HG03521 (cell line): ENCODE results near the gene RBMS1.

Experiments used
- ATAC-seq: cut with Tn5 transposase; IDR thresholded peaks from one replicate; pipeline ENCODE4 v1.9.1; 2021; ENCODE audit warnings: mild to moderate bottlenecking, moderate library complexity; ENCODE audit not compliant: unreplicated experiment

Gene RBMS1

DNA sequence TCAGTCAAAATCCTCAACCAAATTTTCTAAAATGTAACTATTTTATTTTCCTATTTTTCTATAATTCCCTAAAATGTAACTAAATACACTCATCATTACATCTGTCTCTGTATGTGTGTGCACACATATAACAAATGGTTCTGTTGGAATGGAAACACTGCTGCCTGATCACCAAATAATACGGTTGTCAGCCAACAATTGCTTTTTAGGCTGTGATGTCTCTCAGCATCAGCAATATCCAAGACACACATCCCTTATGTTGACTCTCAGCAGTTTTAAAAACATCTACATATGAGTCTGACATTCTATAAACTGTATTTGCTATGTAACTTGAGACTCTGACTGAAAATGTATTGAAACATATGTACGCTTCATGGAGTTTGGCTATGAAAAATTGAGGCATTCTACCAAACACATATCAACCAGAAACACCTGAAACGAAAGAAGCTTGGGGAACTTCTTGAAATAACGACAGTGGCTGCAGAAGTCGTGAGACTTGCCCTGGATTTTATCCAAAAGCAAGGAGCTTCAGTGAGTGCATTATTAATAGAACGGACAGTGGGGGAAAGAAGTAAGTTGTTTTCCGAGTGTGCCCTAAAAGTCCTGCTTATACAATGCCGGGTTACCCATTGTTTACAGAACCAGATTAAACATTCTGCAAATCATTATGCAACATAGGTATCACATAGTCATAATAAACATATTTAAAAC, 183.3 kb downstream of the RBMS1 start:
- ATAC-seq: no peak

DNA sequence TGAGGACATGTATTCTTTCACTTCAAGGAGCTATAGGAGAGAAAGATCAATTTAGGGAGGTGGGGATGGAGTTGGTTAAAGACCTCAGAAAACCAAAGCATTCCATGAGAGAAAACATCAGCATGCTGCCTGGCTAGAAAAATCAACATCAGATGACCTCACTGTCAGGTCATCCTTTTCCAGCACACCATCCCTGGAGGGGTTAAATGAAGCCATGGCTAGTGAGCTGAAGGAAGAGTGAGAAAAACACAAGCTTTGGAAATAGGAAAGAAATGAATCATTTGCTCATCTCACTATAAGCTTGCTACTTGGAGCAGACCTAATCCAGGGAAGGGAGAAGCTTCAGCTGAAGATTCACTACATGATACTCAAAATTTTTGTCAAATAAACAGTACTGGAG, 184.0 kb downstream of the RBMS1 start:
- ATAC-seq: no peak

DNA sequence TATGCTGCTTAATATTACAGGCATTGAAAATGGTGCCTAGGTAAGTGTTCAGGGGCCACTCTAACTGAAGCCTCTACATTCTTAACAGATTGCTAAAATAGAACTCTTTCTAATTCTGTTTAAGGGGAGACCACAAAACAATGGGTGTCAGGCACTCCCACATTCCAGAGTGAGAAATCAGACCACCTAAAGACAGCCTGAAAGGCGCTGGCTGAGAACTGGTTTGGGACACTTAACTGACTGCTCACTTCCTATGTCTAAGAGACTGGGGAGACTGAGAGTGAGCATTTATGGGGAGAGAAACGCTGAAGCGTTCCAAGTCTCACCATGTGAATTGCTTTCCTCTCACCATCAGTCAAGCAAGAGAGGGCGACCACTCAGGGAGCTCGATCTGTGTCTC, 184.7 kb downstream of the RBMS1 start:
- ATAC-seq: no peak

DNA sequence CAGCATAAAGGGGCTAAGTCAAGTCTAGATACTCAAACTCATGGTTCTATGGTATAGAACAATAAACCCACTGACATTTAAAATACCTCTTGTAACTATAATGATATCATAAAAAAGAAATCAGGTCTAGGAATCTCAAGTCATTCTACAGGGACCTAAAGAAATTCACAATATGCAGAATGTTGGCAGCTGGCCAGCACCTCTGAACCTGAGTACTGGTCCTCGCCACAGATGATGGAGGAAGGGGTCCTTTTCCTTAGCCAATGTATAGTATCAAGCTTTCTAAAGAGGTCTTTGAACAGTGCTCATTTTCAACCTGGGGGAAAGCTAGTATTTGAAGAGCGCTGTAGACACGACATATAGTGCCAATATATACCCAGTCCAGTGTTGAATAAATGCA, 185.1 kb downstream of the RBMS1 start:
- ATAC-seq: no peak

DNA sequence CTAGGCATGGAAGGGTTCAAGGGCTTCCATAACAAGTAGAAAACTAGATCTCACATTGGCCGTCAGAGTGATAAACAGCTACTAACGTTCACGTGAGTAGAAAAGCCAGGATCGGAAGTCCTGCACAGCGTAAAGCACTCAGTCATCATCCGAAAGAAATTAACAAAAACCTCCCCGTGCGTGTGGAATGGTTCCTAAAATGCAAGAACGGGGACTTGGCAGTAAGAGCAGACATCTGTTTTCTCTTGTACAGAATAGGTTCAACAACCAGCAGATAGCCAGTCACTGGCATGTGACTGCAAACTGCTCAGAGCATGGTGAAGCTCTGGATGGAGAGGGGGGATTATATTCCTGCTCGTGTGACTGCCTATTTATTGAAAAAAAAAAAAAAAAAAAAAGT, 186.6 kb downstream of the RBMS1 start:
- ATAC-seq: no peak

DNA sequence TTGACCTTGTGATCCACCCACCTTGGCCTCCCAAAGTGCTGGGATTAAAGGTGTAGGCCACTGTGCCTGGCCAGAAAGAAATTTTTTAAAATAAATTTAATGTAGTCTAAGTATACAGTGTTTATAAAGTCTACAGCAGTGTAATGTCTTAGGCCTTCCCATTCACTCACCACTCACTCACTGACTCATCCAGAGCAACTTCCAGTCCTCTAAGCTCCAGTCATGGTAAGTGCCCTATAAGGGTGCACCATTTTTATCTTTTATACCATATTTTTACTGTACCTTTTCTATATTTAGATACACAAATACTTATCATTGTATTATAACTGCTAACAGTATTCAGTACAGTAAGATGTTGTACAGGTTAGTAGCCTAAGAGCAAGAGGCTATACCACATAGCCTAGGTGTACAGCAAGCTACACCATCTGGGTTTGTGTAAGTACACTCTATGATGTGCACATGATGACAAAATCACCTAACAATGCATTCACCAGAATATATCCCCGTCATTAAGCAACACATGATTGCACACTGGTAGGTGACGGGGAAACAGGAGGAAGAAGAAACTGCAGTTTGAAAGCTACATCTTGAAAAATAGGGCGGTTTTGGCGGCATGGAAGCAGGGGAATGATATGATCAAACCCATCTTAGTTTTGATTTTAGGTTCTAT, 188.4 kb downstream of the RBMS1 start:
- no peak for ATAC-seq

DNA sequence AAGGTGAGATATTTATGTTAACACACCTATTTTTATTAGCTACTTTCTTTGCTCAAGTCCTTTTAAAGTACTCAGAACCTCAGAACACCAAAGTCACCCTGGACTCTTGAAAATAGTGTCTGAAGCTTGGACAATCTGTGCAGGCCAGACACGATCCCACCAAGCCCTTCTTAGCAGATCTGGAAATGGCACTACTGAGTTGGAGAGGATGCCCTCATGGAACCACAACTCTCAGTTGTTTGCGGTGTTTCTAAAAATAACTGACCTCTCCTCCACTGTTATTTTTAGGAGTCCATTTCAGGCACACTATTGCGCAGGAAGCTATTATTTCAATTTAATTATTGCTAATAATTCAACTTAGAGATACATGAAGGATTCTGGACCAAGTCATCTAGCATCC, 190.1 kb downstream of the RBMS1 start:
- no peak for ATAC-seq

DNA sequence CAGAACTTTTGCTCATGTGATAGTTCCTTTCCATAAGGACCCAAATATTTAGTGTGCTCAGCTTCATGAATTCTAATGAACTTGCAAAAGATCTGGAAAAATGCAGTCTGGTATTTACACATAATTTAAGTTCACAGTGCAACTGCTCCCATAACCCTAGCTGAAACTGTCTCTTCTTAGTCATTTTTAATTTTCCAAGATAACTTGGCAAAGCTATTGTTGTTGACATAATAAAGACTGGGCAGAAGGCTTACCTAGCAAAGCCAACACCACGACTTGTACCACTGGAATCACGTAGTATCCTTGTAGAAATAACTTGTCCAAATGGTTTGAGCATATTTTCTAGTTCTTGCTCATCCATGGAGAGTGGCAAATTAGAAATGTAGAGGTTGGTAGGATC, 190.5 kb downstream of the RBMS1 start:
- ATAC-seq: no peak

DNA sequence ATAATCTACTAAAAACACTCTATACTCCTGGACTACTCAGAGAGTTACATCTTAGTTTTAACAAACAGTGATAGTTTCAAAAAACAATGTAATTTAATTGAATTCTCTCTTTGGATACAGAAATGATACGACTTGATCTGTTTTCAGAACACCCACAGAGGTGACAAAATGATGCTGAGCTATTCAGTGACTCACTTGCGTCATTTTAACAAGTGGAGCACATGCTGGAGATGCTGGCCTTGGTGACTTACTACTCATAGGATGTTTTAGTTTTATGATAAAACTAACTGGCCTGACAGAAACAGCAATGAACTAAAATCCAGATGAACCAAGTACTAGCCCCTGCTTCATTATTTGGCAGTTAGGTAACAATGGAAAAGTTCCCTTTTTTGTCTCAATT, 192.2 kb downstream of the RBMS1 start:
- ATAC-seq: no peak

DNA sequence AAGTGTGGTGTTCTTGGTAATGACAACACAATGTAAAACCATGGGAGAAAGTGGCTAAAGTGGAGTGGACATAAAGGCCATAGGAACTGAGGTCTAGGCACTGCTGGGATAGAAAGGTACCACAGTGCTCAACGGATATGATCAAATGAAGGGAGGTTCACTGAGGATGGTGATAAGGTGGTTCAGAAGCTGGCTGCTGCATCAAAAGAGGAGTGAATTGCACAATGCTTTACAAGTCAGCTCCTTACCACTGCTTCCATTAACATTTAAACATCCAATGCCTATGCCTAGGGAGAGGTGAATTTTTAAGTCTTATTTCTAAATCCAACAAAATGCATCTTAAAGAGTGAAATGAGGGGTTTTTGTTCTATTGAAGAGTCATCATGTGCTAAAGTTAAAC, 193.4 kb downstream of the RBMS1 start:
- no peak for ATAC-seq

DNA sequence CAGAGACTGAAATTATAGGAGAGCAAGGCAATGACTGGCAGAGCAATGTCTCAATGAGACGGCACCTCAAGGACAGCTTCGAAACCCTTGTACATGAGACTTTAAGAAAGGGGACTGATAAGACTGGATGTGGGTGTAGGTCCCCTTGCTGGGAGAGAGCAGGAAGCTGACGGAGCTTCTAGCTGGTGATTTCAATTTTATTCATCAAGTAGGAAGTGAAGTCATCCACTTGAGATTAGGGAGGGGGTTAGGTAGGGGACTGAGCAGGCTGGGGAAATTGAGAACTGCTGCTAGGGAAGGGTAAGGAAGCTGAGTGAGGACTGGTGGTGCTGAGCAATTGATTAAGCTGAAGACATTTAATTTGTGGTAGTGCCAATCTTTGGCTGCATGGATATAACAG, 194.1 kb downstream of the RBMS1 start:
- no peak for ATAC-seq

DNA sequence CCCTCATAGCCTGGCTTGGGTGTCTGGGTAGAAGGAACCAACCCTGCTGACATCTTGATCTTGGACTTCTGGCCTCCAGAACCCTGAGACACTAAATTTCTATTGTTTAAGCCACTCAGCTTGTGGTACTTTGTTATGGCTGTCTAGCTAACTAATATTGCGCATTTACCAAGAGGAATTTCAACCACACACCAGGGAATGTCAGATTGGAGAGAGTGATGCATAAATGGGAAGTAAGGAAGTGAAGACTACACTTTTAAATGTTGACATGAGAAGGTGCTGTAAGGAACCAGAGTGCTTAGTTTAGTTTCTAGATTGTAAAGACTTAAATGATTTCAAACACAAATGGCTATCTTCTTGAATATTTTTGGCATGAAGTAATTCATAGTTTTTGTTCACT, 194.6 kb downstream of the RBMS1 start:
- no peak for ATAC-seq

DNA sequence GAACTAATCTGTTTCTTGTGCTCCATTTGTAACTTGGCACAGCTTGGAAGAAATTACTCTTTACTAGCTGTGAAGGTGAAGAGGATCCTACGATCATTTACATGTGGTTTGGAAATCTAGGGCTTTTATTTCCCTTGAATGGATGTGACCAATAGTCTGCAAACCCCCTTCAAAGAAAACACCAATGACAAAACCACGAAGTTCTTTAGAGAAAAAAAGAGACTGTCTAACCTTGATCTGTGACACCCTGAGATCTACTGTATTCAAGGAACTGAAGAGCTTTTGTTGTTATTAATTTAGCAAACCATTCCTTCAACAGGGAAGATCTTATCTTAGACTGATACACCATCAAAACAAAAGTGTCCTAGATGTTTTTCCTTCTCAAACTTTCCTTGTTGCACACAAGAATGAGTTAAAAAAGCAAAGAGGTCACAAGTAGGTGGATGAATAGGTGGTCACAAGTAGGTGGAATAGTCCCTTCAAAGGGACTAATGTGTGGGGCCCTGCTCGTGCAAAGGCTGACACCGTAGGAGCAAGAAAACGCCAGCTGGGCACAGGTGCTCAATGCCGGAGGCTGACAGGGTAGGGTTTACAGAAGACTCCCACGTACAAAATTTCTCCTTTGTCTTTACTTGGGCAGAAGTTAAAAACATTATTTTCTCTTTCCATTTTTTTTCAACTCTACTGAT, 197.9 kb downstream of the RBMS1 start:
- ATAC-seq: no peak

DNA sequence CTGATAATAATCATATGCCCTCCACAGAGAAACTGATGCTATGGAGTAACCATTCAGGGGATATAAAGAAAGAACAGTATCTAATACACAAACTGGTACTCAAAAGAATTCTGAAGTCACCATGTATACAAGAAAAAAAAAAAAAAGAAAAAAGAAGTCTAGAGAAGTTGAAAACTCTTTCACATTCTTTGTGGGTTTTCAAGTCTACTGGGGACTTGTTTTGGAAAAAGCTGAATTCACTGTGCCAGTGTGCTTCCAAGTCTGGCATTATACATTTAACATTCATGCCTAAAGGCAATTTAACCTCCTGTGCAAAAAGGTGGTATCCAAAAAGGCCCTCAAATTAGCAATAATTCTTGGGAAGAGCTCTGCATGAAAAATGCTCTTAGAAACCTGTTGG, 198.7 kb downstream of the RBMS1 start:
- no peak for ATAC-seq

DNA sequence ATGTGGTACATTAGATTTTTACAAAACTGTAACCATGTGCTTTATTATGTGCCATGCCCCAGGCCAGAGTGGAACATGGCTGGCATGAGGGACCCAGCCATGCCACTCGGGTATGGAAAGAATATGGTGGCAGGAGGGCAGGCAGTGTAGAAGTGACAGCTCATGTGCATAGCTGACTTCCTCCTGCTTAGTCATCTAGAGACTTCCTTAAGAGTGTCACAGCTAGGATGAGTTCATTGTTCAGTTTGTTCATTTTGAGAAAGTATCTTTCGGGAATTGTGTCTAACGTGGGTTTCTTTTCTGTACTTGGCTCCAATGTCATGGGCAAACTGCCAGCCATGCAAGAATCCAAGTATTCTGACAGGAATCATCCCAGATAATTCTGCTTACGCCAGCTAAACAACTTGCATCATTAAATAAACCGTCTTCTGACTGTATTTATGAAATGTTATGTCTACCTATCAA, 199.2 kb downstream of the RBMS1 start:
- no peak for ATAC-seq

DNA sequence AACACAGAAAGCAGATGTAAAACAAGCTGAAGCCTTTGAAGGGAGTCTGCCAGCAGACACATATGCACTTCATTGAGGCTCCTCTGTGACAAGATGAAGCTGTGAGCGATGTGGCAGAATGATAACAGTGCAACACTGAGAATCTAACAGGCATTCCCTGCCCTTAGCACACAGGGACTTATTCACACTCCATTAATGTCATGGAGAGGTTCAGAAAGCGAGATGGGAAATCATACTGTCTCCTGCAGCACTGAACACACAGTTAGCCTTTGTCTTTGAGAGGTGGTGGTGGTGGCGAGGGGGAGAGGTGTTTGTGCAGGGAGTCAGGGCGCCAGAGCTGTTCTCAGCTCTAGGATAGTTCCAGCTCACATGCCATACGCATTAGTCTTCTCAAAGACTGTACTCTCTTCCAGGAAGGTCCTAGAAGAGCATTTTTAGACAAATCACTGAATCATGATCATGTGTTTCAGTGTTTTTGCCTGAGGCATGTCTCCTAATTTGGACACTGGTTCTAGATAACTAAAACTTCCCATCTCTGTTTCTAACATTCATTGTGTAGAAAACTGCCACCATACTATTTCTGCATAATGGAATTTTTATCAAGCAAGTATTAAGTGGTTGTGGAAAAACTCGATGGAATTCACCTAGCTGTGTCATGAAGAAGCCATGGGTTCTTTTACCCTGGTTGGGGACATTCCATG, 200.1 kb downstream of the RBMS1 start:
- no peak for ATAC-seq

DNA sequence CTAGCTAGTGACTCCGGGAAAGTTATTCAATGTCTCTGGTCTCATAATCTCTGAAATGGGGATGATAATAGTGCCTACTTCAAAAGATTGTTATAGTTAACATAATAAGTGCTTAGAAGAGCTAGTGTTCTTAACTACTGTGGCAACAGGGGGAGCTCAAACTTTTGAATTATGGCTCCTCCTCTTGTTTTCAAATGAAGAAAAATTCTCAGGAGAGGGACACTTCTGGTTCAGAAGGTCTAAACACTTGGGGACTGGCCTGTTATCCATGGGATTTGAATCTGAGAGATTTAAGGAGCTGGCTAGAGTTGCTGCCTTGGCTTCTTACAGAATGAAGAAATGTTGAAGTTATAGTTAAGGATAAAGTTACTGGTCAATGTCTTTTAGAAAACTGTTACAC, 201.4 kb downstream of the RBMS1 start:
- no peak for ATAC-seq

DNA sequence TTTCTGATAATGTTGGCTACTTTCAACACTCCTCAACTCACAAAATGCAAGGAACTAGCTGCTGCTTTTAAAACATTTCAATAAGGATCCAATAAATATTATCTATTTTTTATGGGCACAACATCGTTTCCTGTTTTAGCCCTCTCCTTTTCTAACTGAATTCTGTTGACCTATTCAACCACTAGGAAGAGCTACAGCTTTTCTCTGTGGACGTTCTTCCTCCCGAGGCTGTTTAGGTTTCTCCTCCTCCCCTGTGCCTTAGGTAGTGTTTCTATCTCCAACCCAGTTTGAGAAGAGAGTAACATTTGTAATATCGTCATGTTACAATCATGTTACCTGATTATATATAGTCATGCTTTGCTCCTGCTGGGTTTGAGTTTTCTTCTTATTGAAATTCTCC, 202.2 kb downstream of the RBMS1 start:
- no peak for ATAC-seq

DNA sequence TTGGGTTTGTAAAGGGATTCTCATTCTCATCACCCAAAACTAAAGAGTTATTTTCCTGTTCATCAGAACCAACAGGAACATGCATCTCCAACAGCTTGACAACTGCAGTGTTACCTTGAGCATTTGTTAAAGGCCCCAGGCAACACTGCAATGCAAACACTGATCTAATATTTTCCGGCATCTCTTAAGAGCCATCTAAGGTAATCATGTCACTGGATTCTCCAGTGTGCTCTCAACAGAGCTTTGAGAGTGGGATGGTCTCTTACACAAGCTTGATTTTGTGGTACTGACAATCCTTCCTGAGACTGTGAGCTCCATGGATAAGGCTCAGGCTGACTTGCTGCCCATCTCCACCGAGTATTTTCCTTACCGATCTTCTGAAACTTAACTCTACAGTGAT, 203.0 kb downstream of the RBMS1 start:
- ATAC-seq: no peak

DNA sequence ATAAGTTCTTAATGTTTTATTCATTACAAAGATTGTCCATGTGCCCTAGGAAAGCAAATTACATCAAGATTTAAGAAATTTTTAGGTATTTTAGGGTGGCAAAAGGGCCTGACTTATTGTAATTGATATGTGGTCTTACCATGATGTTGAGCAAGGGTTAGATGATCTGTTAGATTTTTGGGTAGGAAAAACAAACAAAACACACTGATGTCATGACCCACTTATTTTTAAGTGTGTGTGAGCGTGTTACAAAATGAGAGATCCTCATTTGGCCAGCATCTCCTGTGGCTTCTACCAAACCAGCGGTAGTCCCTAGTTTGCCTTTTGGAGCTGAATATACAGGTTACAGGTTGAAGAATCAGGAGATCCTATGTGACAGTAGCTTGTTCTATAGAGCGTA, 203.8 kb downstream of the RBMS1 start:
- ATAC-seq: no peak

DNA sequence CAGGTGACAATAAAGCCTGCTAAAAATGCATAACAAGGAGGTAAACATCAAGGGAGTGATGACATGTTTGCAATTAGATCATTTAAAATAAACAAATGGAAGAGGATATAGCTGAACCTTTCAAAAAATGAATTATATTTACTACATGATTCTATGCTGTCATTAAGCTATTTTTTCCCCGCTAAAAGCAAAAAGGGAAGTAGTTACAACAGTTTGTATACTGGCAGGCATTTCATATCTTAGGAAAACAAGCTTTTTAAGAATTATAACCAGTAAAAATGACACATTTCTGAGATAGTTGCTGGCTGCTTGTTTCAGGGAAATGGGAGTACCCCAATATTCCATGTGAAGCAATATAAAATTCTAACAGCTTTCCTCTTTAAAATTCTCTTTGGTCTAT, 204.5 kb downstream of the RBMS1 start:
- no peak for ATAC-seq

DNA sequence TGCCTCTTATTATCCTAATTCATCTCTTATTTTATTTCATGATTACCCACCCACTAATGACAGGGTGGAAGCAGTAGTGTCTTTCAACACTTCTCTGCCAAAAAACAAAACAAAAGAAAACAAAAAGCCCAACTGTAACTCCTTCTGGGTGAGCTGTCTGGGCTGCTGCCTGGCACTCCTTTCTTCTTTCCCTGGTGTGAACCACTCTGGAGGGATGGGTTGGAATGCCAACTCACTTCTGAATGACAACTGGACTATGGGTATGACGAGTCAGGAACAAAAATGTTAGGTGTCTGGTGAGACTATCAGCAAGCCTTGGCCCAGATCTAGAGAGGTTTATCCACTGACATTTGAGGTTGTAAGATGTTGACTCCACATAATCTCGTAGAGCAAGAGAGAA, 205.3 kb downstream of the RBMS1 start:
- no peak for ATAC-seq
